T-cell (primary cell): ENCODE data around the gene OR2W3. TPM values are rescaled to one million over a fixed set of nuclear protein-coding genes. Genes with fewer than 3 reads are reported as not detected.

Experiments
- ATAC-seq, 4 experiments: fragments of 200-7000 bp in 3 of 4; fragments of 150-1000 bp in 1 of 4; cut with Tn5 transposase; replicated peaks in 1 of 4; 1 replicate in 3 of 4; 2 replicates in 1 of 4; pipeline ENCODE4 v1.10.0; 2021; ENCODE audit warnings: moderate library complexity in 3 of 4, mild to moderate bottlenecking in 2 of 4, moderate number of reproducible peaks in 1 of 4
- CTCF ChIA-PET, 2 donors: fragments of 300-600 bp; sonication (Branson Sonifier 250); formaldehyde crosslinking; loops; one replicate each; lab custom pipeline; 2022; ENCODE audit warnings: antibody characterized with exemption in 2 of 2; lab: Charles Lee
- POLR2A ChIA-PET, 2 donors: fragments of 300-600 bp; sonication (Branson Sonifier 250); formaldehyde crosslinking; loops; one replicate each; lab custom pipeline; 2022; ENCODE audit warnings: antibody characterized with exemption in 2 of 2; lab: Charles Lee
- DNase-seq, 35 experiments: peaks; one replicate each; pipeline versions ENCODE4 v3.0.0 to v3.0.0-alpha.2; 2013 to 2023
- H3K27ac ChIP-seq: one replicate; pipeline ENCODE4 v1.5.1; 2013; ENCODE audit warnings: low read length
- H3K27me3 ChIP-seq, 2 experiments: replicated peaks in 1 of 2; 1 replicate in 1 of 2; 2 replicates in 1 of 2; pipeline versions ENCODE4 v1.6.1 to v1.7.0; 2013; ENCODE audit warnings: low read length in 1 of 2, mixed read lengths in 1 of 2; ENCODE audit not compliant: control insufficient read depth in 2 of 2, insufficient read depth in 2 of 2; ENCODE audit errors: extremely low read depth in 1 of 2
- H3K36me3 ChIP-seq, 2 donors: 1 replicate in 1 of 2; 2 replicates in 1 of 2; pipeline versions ENCODE4 v1.6.1 to v1.7.0; 2013; ENCODE audit warnings: low read length in 1 of 2; ENCODE audit not compliant: control insufficient read depth in 2 of 2, insufficient read depth in 1 of 2; ENCODE audit errors: extremely low read depth in 1 of 2
- H3K4me1 ChIP-seq, 2 experiments: 1 replicate in 1 of 2; 2 replicates in 1 of 2; pipeline versions ENCODE4 v1.6.1 to v1.7.0; 2013; ENCODE audit warnings: low read length in 2 of 2, mixed read lengths in 1 of 2; ENCODE audit not compliant: insufficient read depth in 2 of 2, control insufficient read depth in 1 of 2; ENCODE audit errors: extremely low read depth in 1 of 2
- H3K4me3 ChIP-seq, 2 donors: 1 replicate in 1 of 2; 2 replicates in 1 of 2; pipeline versions ENCODE4 v1.5.1 to v1.7.0; 2013; ENCODE audit warnings: mild to moderate bottlenecking in 2 of 2, low read length in 1 of 2, moderate library complexity in 1 of 2; ENCODE audit not compliant: control insufficient read depth in 1 of 2; ENCODE audit errors: extremely low read depth in 1 of 2
- H3K9me3 ChIP-seq: 2 replicates; pipeline ENCODE4 v1.7.0; 2013
- H3K27ac Mint-ChIP-seq, 2 donors: one replicate each; pipeline ENCODE4 v1.8.0; 2020 to 2021; ENCODE audit warnings: mild to moderate bottlenecking in 2 of 2, mixed read lengths in 2 of 2
- H3K27me3 Mint-ChIP-seq, 2 donors: one replicate each; pipeline ENCODE4 v1.8.0; 2021 to 2022; ENCODE audit warnings: mixed read lengths in 2 of 2
- H3K36me3 Mint-ChIP-seq: one replicate; pipeline ENCODE4 v1.8.0; 2021; ENCODE audit warnings: mixed read lengths
- H3K4me1 Mint-ChIP-seq, 3 donors: one replicate each; pipeline ENCODE4 v1.8.0; 2020 to 2022; ENCODE audit warnings: mixed read lengths in 3 of 3, mild to moderate bottlenecking in 1 of 3
- H3K4me3 Mint-ChIP-seq, 3 donors: one replicate each; pipeline ENCODE4 v1.8.0; 2020 to 2022; ENCODE audit warnings: mild to moderate bottlenecking in 3 of 3, mixed read lengths in 3 of 3, moderate library complexity in 3 of 3
- H3K9me3 Mint-ChIP-seq, 3 donors: one replicate each; pipeline ENCODE4 v1.8.0; 2020 to 2022; ENCODE audit warnings: mixed read lengths in 3 of 3
- WGBS: methylation state at CpG from one replicate; pipeline ENCODE4 v1.1.5; 2013; ENCODE audit warnings: missing lambda C conversion rate; ENCODE audit not compliant: insufficient coverage; 5-methylcytosine and 5-hydroxymethylcytosine counted together
- total RNA-seq, 35 experiments: library from RNA in 6 of 35; stranded (reverse) in 6 of 35; fragments of 120-200 nt in 1 of 35; gene quantifications; one replicate each; pipeline versions ENCODE4 v1.2.1 to v1.2.4 and lab custom pipeline; 2013 to 2026

Gene OR2W3
- total RNA-seq, 5 donors from 2014 or later (not counting 1 experiment from before 2014, with no cell fraction given) = not detected

GRCh38 chr1:247857069-247857984 is 38.1 kb upstream of the OR2W3 start, which contains the start of gene TRIM58:
TRIM58 (plus strand) TSS chr1:247857187; CDS start chr1:247857247, 60 bp downstream.
- peaks cover 40 to 50% of the 10 kb centered on the region in 2 donors for H3K27me3 Mint-ChIP-seq
- Histone ChIP-seq H3K9me3 (no peaks in the 10 kb centered on the region), H3K27ac (no peak within 1 kb of the TSS), H3K4me1 (peaks cover 0 to 8% of the 10 kb centered on the region in 2 experiments), H3K27me3 (peaks cover 0 to 23% of the 10 kb centered on the region in 2 experiments), H3K4me3 (peak within 1 kb of the TSS in 1 of 2 donors; percentile 52), H3K36me3 (no peaks in the 10 kb centered on the region)
- ATAC-seq (peak; percentile 29 to 74 (median 58)), DNase-seq (peak in 12 of 35 experiments; percentile 1 to 26 (median 6))
- WGBS = 2% methylated on average over 92 of the region's 109 CpGs
- ChIA-PET POLR2A (no interaction called here), CTCF (interaction anchor here in 1 of 2 donors (0.7 kb wide), 1 partner anchor 409 kb away, joined by 5 read pairs; no protein-coding TSS in a partner anchor)
- H3K27ac Mint-ChIP-seq = peak within 1 kb of the TSS in 1 of 2 donors; percentile 46
- H3K4me3 Mint-ChIP-seq = peak within 1 kb of the TSS; percentile 59 to 86 (median 67)
- no peaks in the 10 kb centered on the region for H3K36me3 Mint-ChIP-seq
- peaks cover 9 to 11% (median 10%) of the 10 kb centered on the region in 3 donors for H3K4me1 Mint-ChIP-seq
- H3K9me3 Mint-ChIP-seq = no peaks in the 10 kb centered on the region

GRCh38 chr1:247857985-247858619 is 37.3 kb upstream of the OR2W3 start:
- POLR2A ChIA-PET = no interaction called here
- ATAC-seq = no peak
- Histone ChIP-seq H3K4me3 (peak overlapping the region in 1 of 2 donors; percentile 52), H3K4me1 (peaks cover 0 to 8% of the 10 kb centered on the region in 2 experiments), H3K36me3 (no peaks in the 10 kb centered on the region), H3K9me3 (no peaks in the 10 kb centered on the region), H3K27ac (no peak overlapping the region), H3K27me3 (peaks cover 0 to 23% of the 10 kb centered on the region in 2 experiments)
- no peak for DNase-seq
- Mint-ChIP-seq H3K27me3 (peaks cover 41 to 53% of the 10 kb centered on the region in 2 donors), H3K36me3 (no peaks in the 10 kb centered on the region), H3K9me3 (no peaks in the 10 kb centered on the region), H3K4me3 (peak overlapping the region; percentile 59 to 86 (median 67)), H3K27ac (peak overlapping the region in 1 of 2 donors; percentile 46), H3K4me1 (peaks cover 9 to 11% (median 10%) of the 10 kb centered on the region in 3 donors)
- 0% methylated on average over 9 of the region's 15 CpGs for WGBS
- CTCF ChIA-PET = no interaction called here

- no CpG with 5 or more reads among the region's 4 CpGs for WGBS
- Histone ChIP-seq H3K27me3 (peaks cover 0 to 7% of the 10 kb centered on the region in 2 experiments), H3K4me1 (peaks cover 0 to 4% of the 10 kb centered on the region in 2 experiments), H3K36me3 (no peaks in the 10 kb centered on the region), H3K4me3 (no peak overlapping the region), H3K9me3 (no peaks in the 10 kb centered on the region), H3K27ac (no peak overlapping the region)
- Mint-ChIP-seq H3K27me3 (peaks cover 22 to 26% of the 10 kb centered on the region in 2 donors), H3K27ac (no peak overlapping the region), H3K4me1 (peaks cover 5 to 6% (median 5%) of the 10 kb centered on the region in 3 donors), H3K4me3 (no peak overlapping the region), H3K9me3 (no peaks in the 10 kb centered on the region), H3K36me3 (no peaks in the 10 kb centered on the region)
- ChIA-PET POLR2A (no interaction called here), CTCF (no interaction called here)
- DNase-seq (no peak), ATAC-seq (no peak)
Measured at GRCh38 chr1:247862756-247863155, 32.6 kb upstream of the OR2W3 start.

GRCh38 chr1:247864644-247865043 is 30.7 kb upstream of the OR2W3 start:
- POLR2A ChIA-PET = interaction anchor here in 1 of 2 donors (0.6 kb wide), 1 partner anchor 68 kb away, joined by 3 read pairs; no protein-coding TSS in a partner anchor
- Mint-ChIP-seq H3K4me3 (no peak overlapping the region), H3K36me3 (no peaks in the 10 kb centered on the region), H3K9me3 (peaks cover 0 to 4% (median 0%) of the 10 kb centered on the region in 3 donors), H3K27ac (no peak overlapping the region), H3K27me3 (peaks cover 14 to 15% of the 10 kb centered on the region in 2 donors), H3K4me1 (no peaks in the 10 kb centered on the region)
- ATAC-seq (no peak), DNase-seq (no peak)
- 89% methylated on average over 13 of the region's 17 CpGs for WGBS
- Histone ChIP-seq H3K27ac (no peak overlapping the region), H3K36me3 (no peaks in the 10 kb centered on the region), H3K27me3 (peaks cover 0 to 3% of the 10 kb centered on the region in 2 experiments), H3K4me3 (no peak overlapping the region), H3K4me1 (no peaks in the 10 kb centered on the region), H3K9me3 (no peaks in the 10 kb centered on the region)
- CTCF ChIA-PET = no interaction called here

- peaks cover 13 to 15% of the 10 kb centered on the region in 2 donors for H3K27me3 Mint-ChIP-seq
- no peak overlapping the region for H3K4me3 Mint-ChIP-seq
- ATAC-seq (no peak), DNase-seq (no peak)
- no peak overlapping the region for H3K4me3 ChIP-seq
- no peaks in the 10 kb centered on the region for H3K27me3 ChIP-seq
- no peaks in the 10 kb centered on the region for H3K36me3 ChIP-seq
- no peaks in the 10 kb centered on the region for H3K4me1 ChIP-seq
- 85% methylated on average over 3 of the region's 6 CpGs for WGBS
- H3K4me1 Mint-ChIP-seq = no peaks in the 10 kb centered on the region
- no peak overlapping the region for H3K27ac ChIP-seq
- ChIA-PET POLR2A (interaction anchor here in 1 of 2 donors (0.6 kb wide), 1 partner anchor 67 kb away, joined by 3 read pairs; no protein-coding TSS in a partner anchor), CTCF (no interaction called here)
- H3K9me3 ChIP-seq = no peaks in the 10 kb centered on the region
- H3K27ac Mint-ChIP-seq = no peak overlapping the region
- H3K36me3 Mint-ChIP-seq = no peaks in the 10 kb centered on the region
- H3K9me3 Mint-ChIP-seq = peaks cover 0 to 5% (median 0%) of the 10 kb centered on the region in 3 donors
Measured at GRCh38 chr1:247865416-247865815, 30.0 kb upstream of the OR2W3 start.

GRCh38 chr1:247883346-247883745 is 12.0 kb upstream of the OR2W3 start:
- POLR2A ChIA-PET = no interaction called here

More at GRCh38 chr1:247883346-247883745, 12.0 kb upstream of the OR2W3 start:
- H3K4me1 ChIP-seq = no peaks in the 10 kb centered on the region
- Mint-ChIP-seq H3K27me3 (peaks cover 1 to 8% of the 10 kb centered on the region in 2 donors), H3K4me3 (no peak overlapping the region), H3K4me1 (no peaks in the 10 kb centered on the region), H3K36me3 (no peaks in the 10 kb centered on the region), H3K27ac (no peak overlapping the region), H3K9me3 (no peaks in the 10 kb centered on the region)
- H3K9me3 ChIP-seq = no peaks in the 10 kb centered on the region
- no peak overlapping the region for H3K4me3 ChIP-seq
- no peak for DNase-seq
- WGBS = 94% methylated on average over 5 of the region's 9 CpGs
- no peaks in the 10 kb centered on the region for H3K36me3 ChIP-seq
- no peak overlapping the region for H3K27ac ChIP-seq
- ATAC-seq = no peak
- CTCF ChIA-PET = no interaction called here
- H3K27me3 ChIP-seq = no peaks in the 10 kb centered on the region
